HG02642 (cell line): ENCODE data around the gene TCHHL1.

Experiments used
- ATAC-seq: cut with Tn5 transposase; IDR thresholded peaks from one replicate; pipeline ENCODE4 v1.9.1; 2021; ENCODE audit warnings: mild to moderate bottlenecking; ENCODE audit not compliant: unreplicated experiment, poor library complexity

The TCHHL1 gene

GRCh38 chr1:152039886-152040285 lies 49.0 kb downstream of the TCHHL1 start:
- no peak for ATAC-seq

GRCh38 chr1:152039461-152039860 lies 49.4 kb downstream of the TCHHL1 start:
- no peak for ATAC-seq

GRCh38 chr1:152038871-152039270 lies 50.0 kb downstream of the TCHHL1 start:
- ATAC-seq, result no peak

GRCh38 chr1:152036267-152037216 lies 52.3 kb downstream of the TCHHL1 start, which contains the start of gene S100A11:
S100A11 (minus strand) TSS chr1:152037004; CDS start chr1:152036915, 89 bp downstream.
- ATAC-seq, result peak; percentile 64

- no peak for ATAC-seq
These were observed 53.2 kb downstream of the TCHHL1 start for GRCh38 chr1:152035539-152036266.

- peak; percentile 53 for ATAC-seq
These were observed 54.0 kb downstream of the TCHHL1 start for GRCh38 chr1:152034654-152035538.

GRCh38 chr1:152034324-152034653 lies 54.6 kb downstream of the TCHHL1 start:
- peak; percentile 16 for ATAC-seq
